HG03108 (cell line): ENCODE data around the gene ACOT4.
"Not testable (repeated sequence)": the region's sequence is repeated elsewhere in the genome, so short reads cannot be mapped to it uniquely, and the experiment has no call there.

Experiments
- ATAC-seq: cut with Tn5 transposase; IDR thresholded peaks from one replicate; pipeline ENCODE4 v1.9.1; 2021; ENCODE audit warnings: moderate library complexity; ENCODE audit not compliant: unreplicated experiment

ACOT4 gene

GRCh38 chr14:73633116-73634010 is 41.7 kb downstream of the ACOT4 start:
- peak; percentile 55 for ATAC-seq

DNA sequence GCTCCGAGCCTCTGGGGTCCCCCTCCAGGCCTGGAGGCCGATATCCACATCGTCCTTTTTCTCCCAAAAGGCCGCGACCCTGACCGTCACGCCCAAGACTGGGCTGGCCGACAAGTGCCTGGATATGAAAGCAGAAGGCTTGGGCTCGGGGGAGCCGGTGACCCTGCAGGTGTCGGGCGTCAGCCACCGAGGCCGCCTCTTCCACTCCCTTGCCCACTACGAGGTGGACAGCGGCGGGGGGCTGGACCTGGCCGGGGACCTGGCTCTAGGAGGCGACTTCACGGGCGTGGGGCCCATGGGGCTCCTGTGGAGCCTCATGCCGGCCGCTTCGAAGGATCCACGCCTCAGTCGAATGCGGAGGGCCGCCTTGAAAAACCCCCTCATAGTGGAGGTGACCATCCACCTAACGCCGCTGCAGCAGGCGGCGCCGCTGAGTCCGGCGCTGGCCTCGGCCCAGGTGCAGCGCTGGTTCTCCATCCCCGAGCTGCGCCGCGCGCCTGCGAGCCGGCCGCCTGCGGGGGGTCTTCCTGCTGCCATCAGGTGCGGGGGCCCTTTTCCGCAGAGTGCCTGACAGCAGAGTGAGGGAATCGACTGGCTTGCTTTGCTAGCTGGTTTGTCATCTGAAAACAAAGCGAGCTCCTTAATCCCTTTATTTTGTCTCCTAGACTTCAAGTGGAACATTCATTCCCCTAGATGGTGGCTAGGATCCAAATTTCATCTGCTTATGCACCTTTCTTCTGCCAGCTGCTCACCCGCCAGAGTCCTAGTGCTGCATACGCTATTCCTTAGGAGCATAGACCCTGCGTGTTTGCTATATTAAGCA is 42.5 kb downstream of the ACOT4 start:
- peak; percentile 26 for ATAC-seq

DNA sequence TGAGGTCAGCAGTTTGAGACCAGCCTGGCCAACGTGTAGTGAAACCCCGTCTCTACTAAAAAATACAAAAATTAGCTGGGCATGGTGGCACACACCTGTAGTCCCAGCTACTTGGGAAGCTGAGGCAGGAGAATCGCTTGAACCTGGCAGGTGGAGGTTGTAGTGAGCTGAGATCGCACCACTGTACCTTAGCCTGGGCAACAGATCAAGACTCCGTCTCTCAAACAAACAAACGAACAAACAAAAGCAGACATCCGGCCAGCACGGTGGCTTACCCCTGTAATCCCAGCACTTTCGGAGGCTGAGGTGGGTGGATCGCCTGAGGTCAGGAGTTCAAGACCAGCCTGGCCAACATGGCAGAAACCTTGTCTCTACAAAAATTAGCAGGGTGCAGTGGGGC is 44.7 kb downstream of the ACOT4 start:
- not testable (repeated sequence) for ATAC-seq

DNA sequence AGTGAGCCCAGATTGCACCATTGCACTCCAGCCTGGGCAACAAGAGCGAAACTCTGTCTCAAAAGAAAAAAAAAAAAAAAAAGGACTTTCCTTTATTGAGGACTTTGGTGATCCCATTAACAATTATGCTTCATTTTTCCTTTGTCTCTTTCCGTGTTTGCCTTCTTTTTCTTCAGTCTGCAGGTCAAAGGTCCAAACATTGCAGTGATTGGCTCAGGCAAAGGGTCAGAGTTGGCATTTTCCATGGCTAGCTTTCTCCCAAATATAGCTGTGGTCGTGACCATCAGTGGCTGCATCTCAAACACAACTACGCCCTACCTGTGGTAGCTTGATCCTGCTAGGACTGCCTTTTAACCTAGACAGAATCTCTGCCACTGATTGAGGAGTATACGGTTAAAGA is 46.2 kb downstream of the ACOT4 start:
- no peak for ATAC-seq

GRCh38 chr14:73640796-73641365 is 49.2 kb downstream of the ACOT4 start:
- ATAC-seq, result no peak

DNA sequence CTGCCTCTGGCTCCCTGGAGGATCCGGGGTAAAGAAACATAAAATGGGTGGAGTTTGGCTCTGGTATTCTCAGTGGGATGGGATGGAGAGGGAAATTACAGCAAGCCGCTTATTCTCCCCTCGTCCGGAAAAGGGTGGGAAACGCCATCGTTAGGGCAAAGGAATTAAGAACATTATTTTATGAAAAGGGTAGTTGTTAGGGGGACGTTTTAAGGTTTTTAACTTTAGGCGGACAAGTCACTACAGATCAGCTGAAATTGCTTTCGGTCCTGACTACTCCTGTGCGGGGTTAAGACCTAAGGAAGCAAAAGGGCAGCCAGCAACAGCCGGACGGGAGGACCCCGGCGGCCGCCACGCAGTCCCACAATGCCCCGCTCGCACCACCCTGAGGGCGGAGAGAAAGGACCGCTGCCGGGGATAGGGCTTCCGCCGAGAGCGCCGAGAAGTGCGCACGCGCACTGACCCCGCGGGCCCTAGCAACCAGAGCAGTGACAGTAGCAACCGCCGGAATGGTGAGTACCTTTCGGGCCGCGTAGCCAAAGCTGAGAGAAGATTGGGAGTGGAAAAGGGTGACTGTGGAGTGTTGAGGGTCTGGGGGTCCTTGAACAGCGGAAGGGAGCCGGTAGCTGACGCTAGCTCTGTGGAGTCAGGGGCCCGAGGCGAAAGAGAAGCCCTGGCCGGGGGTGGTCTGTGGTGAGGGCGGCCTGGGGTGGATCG is 53.0 kb downstream of the ACOT4 start, which contains the start of gene DNAL1:
DNAL1 (plus strand) TSS at position 456 of the 717 bp plus-strand sequence; CDS start at position 510, 54 bp downstream.
- ATAC-seq, result peak; percentile 99

DNA sequence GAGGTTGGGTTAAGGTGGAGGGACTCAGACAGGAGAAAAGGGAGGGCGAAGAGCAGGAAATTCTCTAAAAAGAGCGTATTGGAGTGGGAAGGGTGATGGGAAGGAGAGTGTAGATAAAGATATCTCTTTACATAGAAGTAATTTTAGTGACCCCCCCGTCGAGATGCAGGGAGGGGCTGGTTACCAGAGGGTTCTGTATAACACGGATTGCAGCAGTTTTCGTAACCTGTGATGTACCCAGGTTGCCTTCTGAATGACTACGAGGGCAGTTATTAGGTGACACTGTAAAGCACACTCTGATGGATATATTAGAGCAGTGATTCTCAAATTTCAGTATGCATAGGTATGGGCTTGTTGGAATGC is 53.6 kb downstream of the ACOT4 start:
- ATAC-seq, result no peak
